ENCODE data around the gene GAMT. TPM values are rescaled to one million over a fixed set of nuclear protein-coding genes. Genes with fewer than 3 reads are reported as not detected.

Gene GAMT
- total RNA-seq, 1 donor from 2014 or later, result 29.2 TPM

GRCh38 chr19:1426736-1427135 is 25.4 kb upstream of the GAMT start:
- TF ChIP-seq CTCF (conservative IDR thresholded peaks at IDR 0.05; ENCODE audit: low read depth, low read length), result no peak
- H3K4me3 ChIP-seq (ENCODE audit: low read depth, low read length), result no peak overlapping the region
- no peak for DNase-seq (ENCODE audit: low read depth)

GRCh38 chr19:1425902-1426301 is 24.6 kb upstream of the GAMT start:
- no peak for TF ChIP-seq CTCF (conservative IDR thresholded peaks at IDR 0.05; ENCODE audit: low read depth, low read length)
- DNase-seq (ENCODE audit: low read depth), result no peak
- H3K4me3 ChIP-seq (ENCODE audit: low read depth, low read length), result no peak overlapping the region

GRCh38 chr19:1425102-1425837 is 23.9 kb upstream of the GAMT start:
- DNase-seq (ENCODE audit: low read depth), result no peak
- H3K4me3 ChIP-seq (ENCODE audit: low read depth, low read length), result no peak overlapping the region
- TF ChIP-seq CTCF (conservative IDR thresholded peaks at IDR 0.05; ENCODE audit: low read depth, low read length), result no peak

- no peak for DNase-seq (ENCODE audit: low read depth)
- TF ChIP-seq CTCF (conservative IDR thresholded peaks at IDR 0.05; ENCODE audit: low read depth, low read length), result no peak
- H3K4me3 ChIP-seq (ENCODE audit: low read depth, low read length), result no peak overlapping the region
Observed at GRCh38 chr19:1424192-1424955, 23.0 kb upstream of the GAMT start.

- H3K4me3 ChIP-seq (ENCODE audit: low read depth, low read length), result no peak overlapping the region
- no peak for TF ChIP-seq CTCF (conservative IDR thresholded peaks at IDR 0.05; ENCODE audit: low read depth, low read length)
- DNase-seq (ENCODE audit: low read depth), result no peak
Observed at GRCh38 chr19:1423436-1424191, 22.3 kb upstream of the GAMT start.

- no peak overlapping the region for H3K4me3 ChIP-seq (ENCODE audit: low read depth, low read length)
- DNase-seq (ENCODE audit: low read depth), result no peak
- TF ChIP-seq CTCF (conservative IDR thresholded peaks at IDR 0.05; ENCODE audit: low read depth, low read length), result no peak
Observed at GRCh38 chr19:1422943-1423342, 21.6 kb upstream of the GAMT start.

Data from epithelial cell of proximal tubule (primary cell).